Measurements from ENCODE around the gene FTSJ3.

Gene FTSJ3

DNA sequence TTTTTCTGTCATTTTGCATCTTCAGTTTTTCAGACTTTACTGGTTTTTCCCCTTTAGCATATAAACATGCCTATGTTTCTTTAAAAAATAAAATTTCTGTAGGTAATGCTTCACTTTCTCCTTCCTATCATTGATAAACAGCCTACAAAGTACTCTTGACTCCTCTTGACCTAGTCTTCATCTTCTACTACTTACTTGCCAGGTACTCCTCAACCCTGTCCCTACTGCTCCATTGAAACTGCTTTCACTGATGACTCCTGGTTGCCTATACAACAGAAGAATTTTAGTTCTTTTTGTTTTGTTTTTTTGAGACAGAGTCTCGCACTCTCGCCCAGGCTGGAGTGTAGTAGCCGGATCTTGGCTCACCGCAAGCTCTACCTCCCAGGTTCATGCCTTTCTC is 46.5 kb downstream of the FTSJ3 start:
- DNase-seq: no peak

DNA sequence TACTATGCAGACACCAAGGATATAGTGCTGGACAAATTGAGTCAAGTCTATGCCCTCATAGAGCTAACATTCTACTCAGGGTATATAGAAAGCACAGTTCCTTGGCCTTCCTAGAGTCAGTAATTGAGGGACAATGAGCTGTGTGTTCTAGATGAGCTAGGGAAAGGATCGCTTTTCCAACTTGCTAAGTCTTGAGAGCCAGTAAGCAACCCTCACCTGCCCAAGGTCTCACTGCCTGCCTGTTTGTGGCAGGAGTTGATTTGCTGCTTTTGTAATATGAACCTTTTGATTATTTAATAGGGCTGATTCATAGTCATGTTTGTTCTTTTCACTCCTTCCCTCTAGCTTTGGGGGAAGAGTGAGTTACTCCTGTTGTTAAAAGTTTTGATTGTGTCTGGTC is 47.0 kb downstream of the FTSJ3 start:
- DNase-seq: no peak

DNA sequence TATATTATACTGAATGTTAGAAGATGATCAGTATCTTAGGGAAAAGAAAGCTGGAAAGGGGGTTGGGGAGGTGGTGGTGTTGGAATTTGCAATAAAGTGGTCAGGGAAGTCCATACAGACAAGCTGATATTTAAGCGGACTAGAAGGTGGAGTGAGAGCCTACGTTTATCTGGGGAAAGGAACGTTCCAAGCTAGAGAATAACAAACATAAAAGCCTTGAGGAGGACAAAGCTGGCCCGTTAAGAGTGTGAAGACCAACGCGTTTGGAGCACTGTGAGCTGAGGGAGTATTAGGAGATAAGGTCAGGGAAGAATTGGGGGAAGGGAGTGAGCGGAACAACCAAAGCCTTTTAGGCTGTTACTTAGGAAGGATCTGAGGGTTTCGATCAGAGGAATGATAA is 52.0 kb downstream of the FTSJ3 start:
- no peak for DNase-seq

DNA sequence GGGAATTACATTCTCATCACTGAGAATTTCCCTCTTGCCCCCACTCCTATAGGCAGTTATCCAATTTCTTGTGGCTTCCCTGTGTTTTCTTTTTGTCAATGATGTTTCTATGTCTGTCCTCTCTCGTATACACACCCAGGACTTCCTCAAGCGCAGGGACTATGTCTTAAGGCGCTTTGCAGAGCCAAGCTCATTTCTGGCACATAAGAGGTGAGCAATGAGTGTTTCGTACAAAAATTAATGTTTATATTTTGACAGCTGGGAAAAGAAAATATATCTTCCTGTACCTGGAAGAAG is 52.5 kb downstream of the FTSJ3 start:
- peak in 1 of 2 donors; percentile 17 for DNase-seq

DNA sequence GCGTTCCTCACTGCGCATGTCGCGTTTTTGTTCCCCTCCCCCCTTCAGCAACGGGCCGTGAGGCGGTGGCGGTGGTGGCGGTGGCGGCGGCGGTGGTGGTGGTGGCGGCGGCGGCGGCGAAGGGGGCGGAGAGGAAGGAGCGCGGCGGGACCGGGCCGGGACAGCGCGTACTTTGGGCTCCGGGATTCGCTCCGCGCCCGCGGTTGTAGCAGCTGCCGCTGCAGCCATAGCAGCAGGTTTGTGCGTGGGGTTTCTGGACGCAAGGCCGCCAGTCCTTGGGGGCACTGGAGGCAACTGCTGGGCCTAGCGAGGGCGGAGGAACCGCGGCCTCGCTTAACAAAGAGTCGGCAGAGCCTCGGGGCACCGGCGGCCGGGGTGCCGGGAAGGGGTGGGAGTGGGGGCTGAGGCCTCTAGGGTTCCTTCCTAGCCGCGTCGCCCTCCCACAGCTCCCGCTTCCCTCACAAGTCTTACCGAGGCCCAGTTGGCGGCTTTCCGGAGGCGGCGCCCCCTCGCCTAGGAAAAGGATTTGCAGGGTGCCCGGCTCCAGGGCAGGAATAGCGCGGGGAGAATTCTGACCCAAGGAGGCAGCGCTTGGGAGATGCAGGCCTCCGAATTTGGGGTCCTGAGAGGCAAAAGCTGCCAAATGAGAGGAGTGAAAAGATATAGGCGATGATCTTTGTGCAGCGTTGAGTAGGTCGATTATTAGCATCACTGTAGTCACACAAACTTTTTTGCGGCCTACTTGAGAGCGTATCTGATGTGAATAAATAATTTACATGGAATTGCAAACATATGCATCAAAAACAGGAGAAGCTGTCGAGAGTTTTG is 53.1 kb downstream of the FTSJ3 start, which contains the start of gene DDX42:
Gene DDX42, plus strand, starts transcription at position 30 of the 828 bp plus-strand sequence. CDS start 12,880 bp downstream, outside the sequence.
- DNase-seq: no peak

DNA sequence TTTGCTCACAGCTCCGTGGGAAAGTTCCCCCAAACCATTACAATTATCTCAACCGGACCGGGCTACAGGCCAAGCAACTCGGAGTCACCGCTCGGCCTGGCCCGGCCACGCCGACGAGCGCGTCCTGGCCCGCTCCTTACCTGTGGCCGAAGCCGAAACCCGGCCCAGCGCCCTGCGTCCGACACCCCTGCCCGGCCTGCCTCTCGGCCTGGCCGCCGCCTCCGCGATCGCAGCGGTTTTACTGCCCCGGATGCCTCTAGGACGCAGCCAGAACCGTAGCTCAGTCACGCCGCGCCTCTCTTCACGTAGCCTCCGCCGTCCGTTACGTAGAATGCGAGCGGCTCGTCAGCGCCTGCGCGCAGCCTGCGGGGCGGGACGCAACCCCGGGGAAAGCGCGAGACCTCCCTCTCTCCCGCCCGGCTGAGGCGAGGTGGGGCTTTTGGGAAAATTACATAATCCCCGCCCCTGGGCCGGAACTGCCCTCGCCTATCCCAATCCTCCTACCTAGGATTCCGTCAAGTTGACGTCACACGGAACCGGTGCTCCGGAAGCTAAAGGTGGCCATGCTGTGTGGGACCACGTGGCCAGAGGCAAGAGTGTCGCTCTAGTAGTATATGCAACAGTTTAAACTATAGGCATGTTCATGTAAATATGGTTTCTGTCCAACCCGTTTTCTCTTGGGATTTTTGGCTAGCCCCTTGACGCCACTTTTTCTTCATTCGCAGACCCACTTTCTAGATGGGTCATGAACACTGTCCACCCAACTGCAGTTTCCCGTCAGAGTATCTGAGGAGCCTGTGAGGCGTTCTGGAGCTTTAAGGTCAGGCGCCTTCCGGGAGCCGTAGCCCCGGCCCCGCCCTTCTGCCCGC is 54.0 kb downstream of the FTSJ3 start, which contains the start of gene CCDC47:
Gene CCDC47, minus strand, starts transcription at position 326 of the 869 bp plus-strand sequence. CDS start 7,422 bp downstream, outside the sequence.
- peak; percentile 99 for DNase-seq

DNA sequence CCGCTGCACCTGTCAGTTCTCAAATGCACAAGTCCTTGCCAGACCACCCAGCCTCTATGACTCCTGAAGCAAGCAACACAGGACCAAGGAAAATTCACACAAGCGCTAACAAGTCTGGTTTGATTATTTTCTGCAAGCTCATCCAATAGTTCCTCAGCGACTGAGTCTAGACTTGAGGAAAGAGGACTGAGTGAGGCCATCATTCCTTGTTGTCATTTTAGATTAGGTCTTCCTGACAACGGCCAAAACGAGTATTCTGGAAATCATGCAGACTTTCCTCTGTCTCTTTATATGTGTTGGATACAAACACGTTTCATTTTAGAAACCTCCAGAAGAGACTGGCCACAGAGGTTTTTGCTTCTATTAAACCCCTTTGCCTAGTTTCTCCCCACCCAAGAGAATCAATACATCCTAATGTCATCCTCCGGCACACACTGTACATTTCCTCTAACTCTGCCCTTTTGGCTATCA is 54.6 kb downstream of the FTSJ3 start:
- no peak for DNase-seq
